AG04449 (cell line): ENCODE data around the gene VILL.

Source experiments
- CTCF ChIA-PET: fragments of 350-600 bp; formaldehyde crosslinking; extraction: SDS; loops from one replicate; lab custom pipeline; 2021; ENCODE audit warnings: antibody characterized with exemption; lab: Yijun Ruan, JAX
- POLR2A ChIA-PET: fragments of 400-600, 350-600 bp; formaldehyde crosslinking; extraction: SDS; loops from one replicate; lab custom pipeline; 2020; ENCODE audit warnings: antibody characterized with exemption, inconsistent platforms; lab: Yijun Ruan, JAX
- DNase-seq: peaks from one replicate; pipeline ENCODE4 v3.0.0-alpha.2; 2010; ENCODE audit warnings: low read depth, low spot score
- H3K4me3 ChIP-seq: 2 replicates; pipeline ENCODE4 v1.5.1; 2011; ENCODE audit warnings: low read depth, mild to moderate bottlenecking, control low read depth, low read length
- TF ChIP-seq, protein P1 (sequence below): IDR thresholded peaks from one replicate; pipeline ENCODE4 v1.5.1; 2011; ENCODE audit warnings: mild to moderate bottlenecking, moderate library complexity, low read length, control low read depth, inconsistent platforms; ENCODE audit not compliant: insufficient read depth; ENCODE audit errors: missing control alignments

The VILL gene

GRCh38 chr3:38018296-38019266, 28.0 kb downstream of the VILL start:
- DNase-seq, result no peak
- TF ChIP-seq, protein P1, sequence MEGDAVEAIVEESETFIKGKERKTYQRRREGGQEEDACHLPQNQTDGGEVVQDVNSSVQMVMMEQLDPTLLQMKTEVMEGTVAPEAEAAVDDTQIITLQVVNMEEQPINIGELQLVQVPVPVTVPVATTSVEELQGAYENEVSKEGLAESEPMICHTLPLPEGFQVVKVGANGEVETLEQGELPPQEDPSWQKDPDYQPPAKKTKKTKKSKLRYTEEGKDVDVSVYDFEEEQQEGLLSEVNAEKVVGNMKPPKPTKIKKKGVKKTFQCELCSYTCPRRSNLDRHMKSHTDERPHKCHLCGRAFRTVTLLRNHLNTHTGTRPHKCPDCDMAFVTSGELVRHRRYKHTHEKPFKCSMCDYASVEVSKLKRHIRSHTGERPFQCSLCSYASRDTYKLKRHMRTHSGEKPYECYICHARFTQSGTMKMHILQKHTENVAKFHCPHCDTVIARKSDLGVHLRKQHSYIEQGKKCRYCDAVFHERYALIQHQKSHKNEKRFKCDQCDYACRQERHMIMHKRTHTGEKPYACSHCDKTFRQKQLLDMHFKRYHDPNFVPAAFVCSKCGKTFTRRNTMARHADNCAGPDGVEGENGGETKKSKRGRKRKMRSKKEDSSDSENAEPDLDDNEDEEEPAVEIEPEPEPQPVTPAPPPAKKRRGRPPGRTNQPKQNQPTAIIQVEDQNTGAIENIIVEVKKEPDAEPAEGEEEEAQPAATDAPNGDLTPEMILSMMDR, result no peak
- CTCF ChIA-PET, result no interaction called here
- POLR2A ChIA-PET, result no interaction called here
- H3K4me3 ChIP-seq, result no peak overlapping the region

DNA sequence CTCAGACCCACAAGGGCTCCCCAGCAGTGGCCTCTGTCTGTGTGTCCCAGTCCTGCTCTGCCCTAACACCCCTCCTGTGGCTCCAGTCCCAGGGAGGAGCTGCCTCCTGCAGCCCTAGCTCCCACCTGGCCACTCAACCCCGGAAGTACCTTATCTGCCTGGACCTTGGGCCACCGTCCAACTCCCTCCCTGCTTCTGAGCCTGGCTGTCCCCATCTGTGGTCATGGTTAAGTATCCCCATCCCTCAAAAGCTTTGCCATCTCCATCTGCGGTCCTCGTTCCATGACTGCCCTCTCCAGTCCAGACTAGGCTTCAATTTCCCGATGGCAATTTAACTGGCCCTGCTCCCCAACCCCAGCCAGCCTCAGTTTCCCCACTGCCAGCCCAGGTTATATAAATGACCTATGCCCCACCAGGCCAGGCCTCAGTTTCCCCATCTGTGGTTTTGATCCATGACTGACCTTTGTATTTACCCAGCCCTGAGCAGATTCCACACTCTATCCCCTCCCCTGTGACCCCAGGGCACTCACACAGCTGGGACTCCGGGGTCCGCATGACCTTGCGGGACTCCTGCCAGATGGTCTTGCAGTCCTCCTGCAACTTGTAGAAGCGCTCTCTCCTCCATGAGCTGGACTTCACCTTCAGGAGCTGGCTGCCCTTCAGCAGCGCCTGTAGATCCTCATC, 29.2 kb downstream of the VILL start:
- DNase-seq, result no peak
- POLR2A ChIA-PET, result no interaction called here
- TF ChIP-seq, protein P1, result no peak
- CTCF ChIA-PET, result interaction anchor here (1.1 to 1.3 kb wide), 2 partner anchors 24 to 327 kb away, joined by 3 read pairs; partner anchors contain the start of gene XYLB
- no peak overlapping the region for H3K4me3 ChIP-seq

GRCh38 chr3:38020342-38020726, 29.7 kb downstream of the VILL start:
- ChIA-PET CTCF (interaction anchor here (1.1 to 1.3 kb wide), 2 partner anchors 25 to 326 kb away, joined by 3 read pairs; partner anchors contain the start of gene XYLB), POLR2A (no interaction called here)
- DNase-seq, result no peak
- no peak overlapping the region for H3K4me3 ChIP-seq
- TF ChIP-seq, protein P1, result no peak

DNA sequence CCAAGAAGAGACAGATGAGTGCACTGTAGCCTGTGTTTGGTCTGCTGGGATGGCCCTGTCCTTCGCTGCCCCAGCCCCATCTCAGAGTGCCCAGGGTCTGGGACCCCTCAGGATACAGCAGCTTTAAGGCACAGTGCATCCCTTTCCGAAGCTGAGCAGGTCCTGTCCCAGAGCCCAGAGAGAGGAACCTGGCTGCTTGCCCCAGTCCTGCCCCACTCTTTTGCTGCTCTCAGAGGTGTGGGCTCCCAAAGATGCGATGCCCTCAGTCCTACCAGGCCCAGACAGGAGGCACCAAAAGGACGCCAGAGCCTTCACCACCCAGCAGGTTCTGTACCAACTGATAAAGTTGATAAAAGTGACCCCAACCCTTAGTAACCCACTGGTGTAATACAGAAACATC, 30.6 kb downstream of the VILL start:
- TF ChIP-seq, protein P1, result no peak
- H3K4me3 ChIP-seq, result no peak overlapping the region
- POLR2A ChIA-PET, result interaction anchor here (1.2 kb wide), 1 partner anchor 20 kb away, joined by 3 read pairs; no protein-coding TSS in a partner anchor
- DNase-seq, result no peak
- CTCF ChIA-PET, result interaction anchor here (1.1 to 1.4 kb wide), 3 partner anchors 24 to 325 kb away, joined by 3 read pairs; partner anchors contain the start of gene XYLB

- CTCF ChIA-PET, result interaction anchor here (0.9 to 1.4 kb wide), 3 partner anchors 9 to 26 kb away, joined by 3 to 4 read pairs (median 3); no protein-coding TSS in a partner anchor
- POLR2A ChIA-PET, result interaction anchor here (1.2 kb wide), 1 partner anchor 21 kb away, joined by 3 read pairs; no protein-coding TSS in a partner anchor
Measured at GRCh38 chr3:38022301-38022700, 31.7 kb downstream of the VILL start.

More at GRCh38 chr3:38022301-38022700, 31.7 kb downstream of the VILL start:
- TF ChIP-seq, protein P1, result no peak
- no peak for DNase-seq
- H3K4me3 ChIP-seq, result no peak overlapping the region
